HAP-1 (cell line): Measurements from ENCODE around the gene UNC5C.
A peak's percentile ranks its signal among the peaks of the same experiment; 100 is the strongest.

Experiments
- DNase-seq, 2 experiments: peaks; one replicate each; pipeline ENCODE4 v3.0.0-alpha.2; 2016 to 2020; ENCODE audit warnings: low spot score in 2 of 2
- H3K27me3 ChIP-seq: fragments of 250-450 bp; sonication (Bioruptor Pico); 2 replicates; pipeline ENCODE4 v1.5.1; 2020; ENCODE audit warnings: low read depth, mild to moderate bottlenecking, moderate library complexity
- H3K36me3 ChIP-seq: fragments of 250-450 bp; sonication (Bioruptor Pico); replicated peaks from 2 replicates; pipeline ENCODE4 v1.5.1; 2020; ENCODE audit warnings: mild to moderate bottlenecking
- H3K4me1 ChIP-seq: fragments of 250-450 bp; sonication (Bioruptor Pico); 2 replicates; pipeline ENCODE4 v1.5.1; 2020; ENCODE audit warnings: mild to moderate bottlenecking
- H3K4me3 ChIP-seq: fragments of 250-450 bp; sonication (Bioruptor Pico); 2 replicates; pipeline ENCODE4 v1.5.1; 2020; ENCODE audit warnings: mild to moderate bottlenecking, moderate library complexity
- H3K9me3 ChIP-seq: fragments of 250-450 bp; sonication (Bioruptor Pico); 2 replicates; pipeline ENCODE4 v1.5.1; 2020; ENCODE audit warnings: mild to moderate bottlenecking, moderate library complexity
- in situ Hi-C: fragments of 300-500 bp; cut with MboI; formaldehyde crosslinking; loops from 3 replicates; pipeline ENCODE4 v1.14.3; 2020; ENCODE audit warnings: low sequenced_read_pairs, inconsistent platforms, mixed read lengths

Gene UNC5C

DNA sequence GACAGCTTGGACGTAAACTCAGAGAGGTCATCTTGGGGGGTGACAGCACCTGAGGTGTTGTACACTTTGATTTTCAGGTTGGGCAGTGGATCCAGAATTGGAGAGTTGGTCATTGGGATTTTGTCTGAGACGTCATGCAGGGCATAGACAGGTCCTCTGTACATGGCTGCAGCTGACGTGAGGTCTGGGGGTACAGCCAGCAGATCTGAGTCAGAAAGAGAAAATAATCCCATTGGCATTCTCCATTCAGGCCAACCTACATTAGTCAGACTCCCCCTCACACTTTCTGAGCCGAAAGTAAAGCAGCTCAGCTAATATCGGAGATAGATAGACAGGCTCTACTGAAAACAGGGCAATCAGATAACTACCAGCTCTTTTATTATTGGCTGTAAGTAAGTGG is 329.7 kb downstream of the UNC5C start:
- in situ Hi-C loops, result no loop called here
- H3K4me1 ChIP-seq, result peaks cover 5% of the 10 kb centered on the region
- H3K36me3 ChIP-seq, result no peaks in the 10 kb centered on the region
- H3K4me3 ChIP-seq, result no peak overlapping the region
- no peaks in the 10 kb centered on the region for H3K9me3 ChIP-seq
- no peak for DNase-seq
- no peaks in the 10 kb centered on the region for H3K27me3 ChIP-seq

DNA sequence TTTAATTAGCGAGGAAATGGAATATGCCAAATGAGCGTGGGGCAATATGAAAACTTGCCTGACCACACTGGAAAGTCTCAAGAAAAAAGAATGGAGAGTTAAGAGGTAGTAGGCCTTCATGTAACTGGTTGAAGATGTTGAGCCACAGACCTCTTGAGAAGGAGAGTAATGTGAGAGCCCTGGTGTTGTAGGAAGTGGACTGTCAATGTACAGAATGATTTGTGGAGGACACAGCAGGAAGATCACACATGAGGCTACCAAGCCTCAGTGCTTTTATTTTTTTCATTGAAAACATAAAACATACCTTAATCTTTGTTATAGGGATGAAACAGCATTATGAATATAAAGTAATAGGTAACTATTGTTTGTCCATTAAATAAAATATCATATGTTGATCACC is 331.6 kb downstream of the UNC5C start:
- in situ Hi-C loops, result no loop called here
- Histone ChIP-seq H3K4me1 (peaks cover 5% of the 10 kb centered on the region), H3K9me3 (no peaks in the 10 kb centered on the region), H3K4me3 (no peak overlapping the region), H3K27me3 (no peaks in the 10 kb centered on the region), H3K36me3 (no peaks in the 10 kb centered on the region)
- no peak for DNase-seq

DNA sequence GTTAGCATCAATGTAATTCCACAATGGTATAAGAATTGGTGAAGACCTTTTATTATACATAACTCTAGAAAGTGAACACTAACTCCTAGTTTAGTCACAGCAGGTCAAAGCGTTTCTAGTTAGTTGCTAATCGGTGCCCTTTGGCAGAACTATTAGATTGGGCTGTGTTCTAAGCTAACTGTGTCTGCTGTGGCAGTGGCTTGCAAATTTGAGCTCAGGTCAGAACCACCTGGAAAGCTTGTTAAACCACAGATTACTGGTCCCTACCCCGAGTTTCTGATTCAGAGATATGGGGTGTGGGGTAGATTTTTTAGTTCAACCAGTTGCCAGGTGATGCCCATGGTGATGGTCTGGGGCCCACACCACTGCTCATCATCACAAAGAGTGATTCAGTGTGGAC is 332.1 kb downstream of the UNC5C start:
- DNase-seq, result no peak
- H3K27me3 ChIP-seq, result no peaks in the 10 kb centered on the region
- no peak overlapping the region for H3K4me3 ChIP-seq
- H3K4me1 ChIP-seq, result peaks cover 5% of the 10 kb centered on the region
- in situ Hi-C loops, result no loop called here
- H3K36me3 ChIP-seq, result no peaks in the 10 kb centered on the region
- no peaks in the 10 kb centered on the region for H3K9me3 ChIP-seq

DNA sequence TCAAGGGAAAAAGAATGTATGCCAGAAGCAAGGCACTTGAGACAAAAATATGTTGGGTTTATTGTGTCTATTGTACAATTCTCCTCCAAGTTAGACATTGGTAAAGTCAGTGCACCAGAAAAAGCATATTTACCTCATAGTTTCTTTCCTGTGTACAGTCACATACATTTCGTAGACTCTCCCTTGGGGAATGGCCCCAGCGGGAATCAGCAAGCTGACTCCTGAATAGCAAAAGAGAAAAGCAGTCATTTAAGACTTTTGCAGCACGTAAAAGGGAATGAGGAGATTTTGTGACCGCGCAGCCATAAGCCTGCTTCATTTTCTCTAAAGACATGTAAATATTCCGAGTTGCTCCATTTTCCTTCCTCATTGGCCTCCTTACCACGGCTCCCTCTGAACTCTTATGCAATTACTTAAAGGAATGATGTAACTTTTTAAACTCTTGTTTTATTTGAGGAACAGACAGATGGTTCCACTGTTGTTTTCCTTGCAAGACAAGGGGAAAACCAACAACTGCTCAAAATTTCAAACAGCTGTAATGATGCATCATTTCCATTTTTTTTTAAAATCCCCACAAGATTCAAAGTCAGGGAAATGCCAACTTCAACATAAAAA is 332.7 kb downstream of the UNC5C start:
- Histone ChIP-seq H3K27me3 (no peaks in the 10 kb centered on the region), H3K4me3 (no peak overlapping the region), H3K36me3 (no peaks in the 10 kb centered on the region), H3K9me3 (no peaks in the 10 kb centered on the region), H3K4me1 (peaks cover 5% of the 10 kb centered on the region)
- in situ Hi-C loops, result no loop called here
- peak; percentile 11 to 32 for DNase-seq

DNA sequence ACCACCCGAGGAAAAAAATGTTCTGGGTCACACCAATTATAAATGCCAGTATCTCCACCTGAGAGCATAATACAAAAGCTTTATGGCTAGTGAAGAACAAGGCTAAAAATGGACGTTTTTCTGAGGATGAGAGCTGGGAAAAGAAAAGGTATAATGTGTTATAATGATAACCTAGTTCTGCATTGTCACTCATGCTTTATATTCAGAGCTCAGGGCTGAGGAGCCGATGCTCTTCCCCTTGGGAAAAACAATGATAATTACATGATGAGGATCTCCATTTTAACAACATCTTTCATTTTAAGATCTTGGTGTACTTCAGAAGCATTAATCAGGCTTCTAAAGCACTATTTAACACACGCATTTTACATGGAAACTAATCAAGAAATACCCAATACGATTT is 333.7 kb downstream of the UNC5C start:
- no peak for DNase-seq
- in situ Hi-C loops, result no loop called here
- no peaks in the 10 kb centered on the region for H3K9me3 ChIP-seq
- H3K27me3 ChIP-seq, result no peaks in the 10 kb centered on the region
- no peaks in the 10 kb centered on the region for H3K36me3 ChIP-seq
- peaks cover 5% of the 10 kb centered on the region for H3K4me1 ChIP-seq
- H3K4me3 ChIP-seq, result no peak overlapping the region

DNA sequence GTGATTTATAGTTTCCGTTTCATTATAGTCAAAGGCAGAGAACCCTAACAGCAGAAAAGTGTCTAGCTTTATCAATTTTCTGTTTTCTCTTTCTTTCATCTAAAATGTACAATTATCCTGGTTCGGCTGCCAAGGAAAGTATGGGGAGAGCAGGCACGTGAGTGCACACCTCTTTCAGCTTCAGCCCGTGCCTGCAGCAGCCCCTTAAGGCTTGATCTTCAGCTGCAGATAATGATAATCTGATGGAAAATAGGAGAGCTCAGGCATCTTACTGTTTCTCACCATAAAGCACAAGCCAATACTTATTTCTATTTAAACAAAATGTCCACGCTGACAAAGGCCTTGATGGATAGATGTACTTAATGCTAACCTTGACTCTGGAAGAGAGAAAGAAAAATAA is 334.4 kb downstream of the UNC5C start:
- no peaks in the 10 kb centered on the region for H3K27me3 ChIP-seq
- no peaks in the 10 kb centered on the region for H3K36me3 ChIP-seq
- H3K4me3 ChIP-seq, result no peak overlapping the region
- in situ Hi-C loops, result no loop called here
- no peak for DNase-seq
- H3K9me3 ChIP-seq, result no peaks in the 10 kb centered on the region
- peaks cover 5% of the 10 kb centered on the region for H3K4me1 ChIP-seq

DNA sequence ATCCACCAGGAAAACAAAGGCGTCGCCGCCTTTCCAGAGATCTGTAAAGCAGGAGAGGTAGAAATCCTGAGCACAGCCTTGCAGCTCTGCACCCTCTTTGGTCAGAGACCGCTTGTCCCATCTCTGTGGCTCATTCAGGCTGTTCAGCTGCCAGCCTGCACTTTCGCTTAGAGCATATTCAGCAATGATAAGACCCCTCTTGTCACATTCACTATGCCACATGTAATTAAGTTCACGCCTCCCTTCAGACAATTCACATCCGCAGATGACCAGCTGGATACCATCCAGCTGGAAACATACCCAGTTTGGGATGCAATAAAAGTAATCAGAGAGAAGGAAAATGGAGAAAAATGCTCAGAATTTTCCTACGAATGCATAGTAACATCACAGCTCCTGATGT is 335.4 kb downstream of the UNC5C start:
- Histone ChIP-seq H3K36me3 (no peaks in the 10 kb centered on the region), H3K9me3 (no peaks in the 10 kb centered on the region), H3K4me3 (no peak overlapping the region), H3K27me3 (no peaks in the 10 kb centered on the region), H3K4me1 (peaks cover 5% of the 10 kb centered on the region)
- in situ Hi-C loops, result no loop called here
- no peak for DNase-seq

DNA sequence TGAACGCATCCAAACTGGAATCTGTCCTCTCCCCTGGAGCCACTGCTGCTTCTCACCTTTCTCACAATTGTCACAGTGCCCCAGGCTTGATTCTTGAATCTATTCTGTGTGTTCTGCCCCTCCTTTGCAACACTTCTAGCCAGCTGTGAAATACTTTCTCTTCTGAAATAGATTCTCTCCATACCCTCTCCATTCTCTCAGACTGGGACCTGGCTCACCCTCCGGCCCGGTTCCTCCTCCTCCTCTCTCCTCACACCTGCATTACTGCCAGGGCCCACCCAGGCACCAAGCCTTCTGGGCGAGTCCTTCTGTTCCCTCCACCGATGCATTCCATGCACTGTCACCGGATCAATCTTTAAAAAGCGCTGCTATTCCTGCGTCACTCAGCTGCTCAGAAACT is 336.1 kb downstream of the UNC5C start:
- H3K9me3 ChIP-seq, result no peaks in the 10 kb centered on the region
- DNase-seq, result no peak
- in situ Hi-C loops, result no loop called here

DNA sequence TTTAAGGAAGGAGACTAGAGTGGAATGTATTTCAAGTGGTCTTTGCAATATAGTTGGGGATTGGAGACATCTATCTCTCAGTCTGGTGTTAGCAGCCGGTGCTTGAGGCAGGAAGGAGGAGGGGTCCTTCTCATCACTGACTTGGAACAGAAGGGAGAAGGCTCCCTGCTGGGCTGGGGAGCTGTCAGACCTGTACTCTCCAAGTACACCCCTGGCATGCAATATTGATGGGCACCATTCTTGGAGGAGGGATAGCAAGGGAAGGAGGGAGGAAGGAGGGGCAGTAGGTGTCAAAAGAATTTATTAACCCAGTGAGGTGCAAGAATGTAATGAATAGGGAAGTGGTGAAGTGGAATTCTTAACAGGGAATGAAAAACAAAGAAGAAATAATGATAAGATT is 338.8 kb downstream of the UNC5C start:
- in situ Hi-C loops, result no loop called here
- no peaks in the 10 kb centered on the region for H3K36me3 ChIP-seq
- H3K9me3 ChIP-seq, result no peaks in the 10 kb centered on the region

More for the DNA sequence above, 336.1 kb downstream of the UNC5C start:
- H3K36me3 ChIP-seq, result no peaks in the 10 kb centered on the region
- H3K27me3 ChIP-seq, result no peaks in the 10 kb centered on the region
- H3K4me1 ChIP-seq, result peaks cover 5% of the 10 kb centered on the region
- H3K4me3 ChIP-seq, result no peak overlapping the region

DNA sequence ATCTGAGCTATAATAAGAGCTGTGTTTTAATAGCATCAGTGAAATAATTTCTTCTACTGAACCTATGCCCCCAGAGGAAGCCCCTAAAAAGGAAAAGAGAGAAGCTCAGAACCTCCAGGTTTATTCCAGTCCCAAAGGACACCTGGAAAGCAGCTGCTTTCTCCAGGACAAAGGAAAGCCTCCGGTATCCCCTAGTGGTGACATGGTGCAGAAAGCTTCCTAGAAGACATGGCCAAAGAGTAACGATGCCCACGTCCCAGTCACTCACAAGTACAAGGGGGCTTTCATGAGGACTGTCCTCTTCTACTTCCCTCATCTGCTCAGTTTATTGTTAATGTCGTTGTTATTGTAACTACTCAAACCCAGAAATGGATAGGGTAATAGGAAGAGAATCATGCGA is 343.9 kb downstream of the UNC5C start:
- Histone ChIP-seq H3K4me1 (no peaks in the 10 kb centered on the region), H3K9me3 (no peaks in the 10 kb centered on the region), H3K36me3 (no peaks in the 10 kb centered on the region), H3K27me3 (no peaks in the 10 kb centered on the region), H3K4me3 (no peak overlapping the region)
- no peak for DNase-seq
- in situ Hi-C loops, result no loop called here

More for the DNA sequence above, 338.8 kb downstream of the UNC5C start:
- DNase-seq, result no peak
- H3K4me3 ChIP-seq, result no peak overlapping the region
- no peaks in the 10 kb centered on the region for H3K27me3 ChIP-seq
- peaks cover 3% of the 10 kb centered on the region; the same call in 1 of the 2 replicates for H3K4me1 ChIP-seq

DNA sequence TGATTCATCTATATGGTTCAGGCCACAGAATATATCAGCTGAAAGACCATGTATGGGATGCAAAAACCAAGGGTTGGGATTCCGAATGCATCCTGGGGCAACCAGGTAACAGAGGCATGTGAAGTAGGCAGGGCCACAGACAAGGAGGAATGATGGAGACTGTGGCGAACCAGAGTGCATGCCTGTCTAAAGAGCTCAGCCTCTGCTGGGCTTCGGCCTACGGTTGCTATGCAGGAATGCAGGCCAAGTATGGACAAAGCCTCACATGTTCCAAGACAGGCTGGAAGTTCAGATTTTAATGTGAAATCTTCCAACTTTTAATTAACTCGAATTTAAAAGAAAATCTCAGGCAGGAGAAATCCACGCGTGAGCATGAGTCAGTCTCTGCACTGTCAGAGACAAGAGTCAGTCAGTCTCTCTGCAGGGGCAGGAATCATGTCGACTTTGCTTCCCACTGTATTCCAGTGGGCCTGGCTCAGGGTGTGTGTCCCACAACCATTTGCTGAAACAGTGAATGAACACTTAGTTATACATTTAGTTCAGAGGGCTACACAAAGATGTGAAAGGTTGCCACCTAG is 344.4 kb downstream of the UNC5C start:
- Histone ChIP-seq H3K36me3 (no peaks in the 10 kb centered on the region), H3K4me3 (no peak overlapping the region), H3K9me3 (no peaks in the 10 kb centered on the region), H3K27me3 (no peaks in the 10 kb centered on the region), H3K4me1 (no peaks in the 10 kb centered on the region)
- in situ Hi-C loops, result no loop called here
- DNase-seq, result no peak

DNA sequence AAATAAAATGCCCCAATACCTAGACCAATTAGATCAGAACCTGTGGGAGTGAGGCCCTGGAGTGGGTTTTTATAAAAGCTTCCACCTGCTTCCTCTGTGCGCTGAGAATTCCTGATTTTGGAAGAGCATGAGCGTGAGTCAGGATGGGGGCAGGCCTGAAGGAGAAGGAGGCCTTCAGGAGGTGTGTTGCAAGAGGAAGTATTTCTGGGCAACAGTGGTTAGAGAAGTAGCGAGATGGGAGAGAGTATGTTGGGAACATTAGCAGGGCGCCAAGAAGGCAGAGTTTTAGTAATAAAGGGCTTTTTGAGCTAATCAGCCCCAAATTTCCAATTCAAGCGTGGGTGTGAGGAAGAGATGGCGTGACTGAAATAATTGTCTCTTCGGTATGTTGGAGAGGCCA is 349.8 kb downstream of the UNC5C start:
- in situ Hi-C loops, result no loop called here
- no peaks in the 10 kb centered on the region for H3K9me3 ChIP-seq
- DNase-seq, result no peak
- H3K27me3 ChIP-seq, result no peaks in the 10 kb centered on the region
- H3K4me3 ChIP-seq, result no peak overlapping the region
- no peaks in the 10 kb centered on the region for H3K36me3 ChIP-seq
- H3K4me1 ChIP-seq, result no peaks in the 10 kb centered on the region

DNA sequence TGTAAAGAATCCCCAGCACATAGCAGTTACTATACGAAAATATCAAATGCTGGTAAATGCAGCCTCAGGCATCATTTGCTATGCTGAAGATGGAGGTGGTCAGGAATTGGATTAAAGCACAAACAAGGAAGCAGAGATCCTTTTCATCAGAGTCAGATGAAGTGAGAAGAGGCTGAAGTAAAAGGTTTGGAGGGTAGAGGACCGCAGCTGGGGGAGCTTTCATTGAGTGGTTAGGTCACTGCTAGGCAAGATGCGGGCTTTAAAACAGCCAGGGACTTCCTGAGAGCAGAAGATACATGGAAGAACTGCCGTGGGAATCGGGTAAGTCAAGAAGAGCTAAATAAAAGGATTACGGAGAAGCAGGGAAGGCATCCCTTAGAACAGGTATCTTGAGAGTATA is 351.4 kb downstream of the UNC5C start:
- H3K4me3 ChIP-seq, result no peak overlapping the region

DNA sequence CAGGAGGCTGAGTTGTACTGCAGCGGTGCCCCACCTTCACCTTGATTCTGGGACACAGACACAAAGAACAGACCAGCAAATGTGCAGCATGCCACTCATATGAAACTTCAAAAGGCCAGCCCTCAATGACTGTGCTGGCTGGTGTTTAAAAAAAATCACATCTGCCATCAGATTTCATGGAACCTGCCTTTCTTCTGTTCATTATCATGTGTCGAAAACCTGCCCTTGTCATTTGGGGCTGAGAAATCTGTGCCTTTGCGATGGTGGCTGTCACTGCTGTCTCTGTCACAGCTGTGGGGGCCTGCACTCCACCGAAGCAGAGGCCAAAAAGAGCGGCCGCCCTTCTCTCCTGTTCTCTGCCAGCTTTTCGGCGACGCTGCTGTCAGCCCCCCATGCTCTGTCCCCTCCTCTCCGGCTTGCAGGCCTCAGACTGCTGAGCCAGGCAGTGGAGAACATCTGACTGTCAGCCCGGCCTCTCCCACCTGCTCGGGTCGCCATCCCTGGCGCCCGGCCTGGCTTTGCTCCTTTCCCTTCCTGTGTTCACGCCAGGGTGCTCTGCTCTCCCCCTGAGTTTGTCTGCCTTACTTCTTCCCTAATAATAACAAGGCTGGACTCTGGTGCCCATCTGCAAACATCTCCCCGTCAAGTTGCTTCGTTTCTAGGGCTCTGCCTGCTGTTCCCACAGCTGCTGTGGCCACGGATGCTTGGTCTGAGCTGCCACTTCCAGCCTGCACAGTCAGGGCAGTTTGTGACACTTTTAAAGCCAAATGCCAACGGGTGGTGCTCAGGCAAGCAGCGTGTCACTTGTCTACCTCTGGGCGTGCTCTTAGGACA is 355.2 kb downstream of the UNC5C start:
- no peak for DNase-seq
- no peaks in the 10 kb centered on the region for H3K9me3 ChIP-seq
- in situ Hi-C loops, result no loop called here

More for the DNA sequence above, 351.4 kb downstream of the UNC5C start:
- no peaks in the 10 kb centered on the region for H3K27me3 ChIP-seq
- H3K9me3 ChIP-seq, result no peaks in the 10 kb centered on the region
- in situ Hi-C loops, result no loop called here
- no peaks in the 10 kb centered on the region for H3K36me3 ChIP-seq
- H3K4me1 ChIP-seq, result no peaks in the 10 kb centered on the region
- DNase-seq, result no peak

More for the DNA sequence above, 355.2 kb downstream of the UNC5C start:
- no peaks in the 10 kb centered on the region for H3K27me3 ChIP-seq
- no peaks in the 10 kb centered on the region for H3K36me3 ChIP-seq
- H3K4me1 ChIP-seq, result peaks cover 3% of the 10 kb centered on the region; the same call in 1 of the 2 replicates
- no peak overlapping the region for H3K4me3 ChIP-seq
